ENCODE data around the gene ATP8A2. TPM values are rescaled to one million over a fixed set of nuclear protein-coding genes. Genes with fewer than 3 reads are reported as not detected.
"Not testable (repeated sequence)": the region's sequence is repeated elsewhere in the genome, so short reads cannot be mapped to it uniquely, and the experiment has no call there.

Gene ATP8A2
- total RNA-seq, 5 donors from 2014 or later (not counting 1 experiment from before 2014, with no cell fraction given), result 0.39 to 0.85 (median 0.73) TPM

GRCh38 chr13:25347151-25347550, 24.6 kb upstream of the ATP8A2 start:
- ATAC-seq (replicated peaks in 1 of 4) (no peak), DNase-seq (no peak)
- H3K9me3 ChIP-seq, result no peaks in the 10 kb centered on the region
- no peaks in the 10 kb centered on the region for H3K9me3 Mint-ChIP-seq
- no peak overlapping the region for H3K27ac Mint-ChIP-seq
- no peaks in the 10 kb centered on the region for H3K36me3 ChIP-seq (ENCODE audit: control insufficient read depth in 2 of 2, extremely low read depth in 1 of 2, insufficient read depth in 1 of 2, low read length in 1 of 2)
- no peak overlapping the region for H3K4me3 ChIP-seq (ENCODE audit: control insufficient read depth in 1 of 2, extremely low read depth in 1 of 2, low read length in 1 of 2)
- peaks cover 0 to 1% of the 10 kb centered on the region in 2 donors for H3K27me3 Mint-ChIP-seq
- peaks cover 8% of the 10 kb centered on the region for H3K36me3 Mint-ChIP-seq
- CTCF ChIA-PET, result no interaction called here
- no peaks in the 10 kb centered on the region for H3K4me1 ChIP-seq (ENCODE audit: control insufficient read depth in 1 of 2, extremely low read depth in 1 of 2, insufficient read depth in 2 of 2, low read length in 2 of 2)
- POLR2A ChIA-PET, result no interaction called here
- no peak overlapping the region for H3K4me3 Mint-ChIP-seq
- H3K27ac ChIP-seq (ENCODE audit: low read length), result no peak overlapping the region
- no peaks in the 10 kb centered on the region for H3K4me1 Mint-ChIP-seq
- no peaks in the 10 kb centered on the region for H3K27me3 ChIP-seq (replicated peaks in 1 of 2; ENCODE audit: control insufficient read depth in 2 of 2, extremely low read depth in 1 of 2, insufficient read depth in 2 of 2, low read length in 1 of 2)
- no CpG with 5 or more reads among the region's 2 CpGs for WGBS (ENCODE audit: insufficient coverage)

GRCh38 chr13:25351404-25351803, 20.4 kb upstream of the ATP8A2 start:
- Histone ChIP-seq H3K27ac (ENCODE audit: low read length) (no peak overlapping the region), H3K9me3 (no peaks in the 10 kb centered on the region), H3K36me3 (ENCODE audit: control insufficient read depth in 2 of 2, extremely low read depth in 1 of 2, insufficient read depth in 1 of 2, low read length in 1 of 2) (no peaks in the 10 kb centered on the region), H3K4me1 (ENCODE audit: control insufficient read depth in 1 of 2, extremely low read depth in 1 of 2, insufficient read depth in 2 of 2, low read length in 2 of 2) (no peaks in the 10 kb centered on the region), H3K4me3 (ENCODE audit: control insufficient read depth in 1 of 2, extremely low read depth in 1 of 2, low read length in 1 of 2) (no peak overlapping the region), H3K27me3 (replicated peaks in 1 of 2; ENCODE audit: control insufficient read depth in 2 of 2, extremely low read depth in 1 of 2, insufficient read depth in 2 of 2, low read length in 1 of 2) (peaks cover 0 to 19% of the 10 kb centered on the region in 2 experiments)
- H3K36me3 Mint-ChIP-seq, result no peaks in the 10 kb centered on the region
- ATAC-seq (replicated peaks in 1 of 4) (no peak), DNase-seq (no peak)
- no peak overlapping the region for H3K4me3 Mint-ChIP-seq
- H3K9me3 Mint-ChIP-seq, result no peaks in the 10 kb centered on the region
- peaks cover 22 to 30% of the 10 kb centered on the region in 2 donors for H3K27me3 Mint-ChIP-seq
- no peaks in the 10 kb centered on the region for H3K4me1 Mint-ChIP-seq
- H3K27ac Mint-ChIP-seq, result no peak overlapping the region
- no CpG with 5 or more reads among the region's 1 CpG for WGBS (ENCODE audit: insufficient coverage)
- CTCF ChIA-PET, result interaction anchor here in 1 of 2 donors (0.6 kb wide), 1 partner anchor 709 kb away, joined by 3 read pairs; no protein-coding TSS in a partner anchor
- POLR2A ChIA-PET, result no interaction called here

- peaks cover 24 to 37% of the 10 kb centered on the region in 2 donors for H3K27me3 Mint-ChIP-seq
These were observed 19.5 kb upstream of the ATP8A2 start for GRCh38 chr13:25352230-25352629.

GRCh38 chr13:25352806-25353205, 19.0 kb upstream of the ATP8A2 start:
- H3K27ac Mint-ChIP-seq, result no peak overlapping the region
- no peaks in the 10 kb centered on the region for H3K4me1 ChIP-seq (ENCODE audit: control insufficient read depth in 1 of 2, extremely low read depth in 1 of 2, insufficient read depth in 2 of 2, low read length in 2 of 2)

More at GRCh38 chr13:25352230-25352629, 19.5 kb upstream of the ATP8A2 start:
- ChIA-PET CTCF (no interaction called here), POLR2A (no interaction called here)
- DNase-seq, result no peak
- Histone ChIP-seq H3K36me3 (ENCODE audit: control insufficient read depth in 2 of 2, extremely low read depth in 1 of 2, insufficient read depth in 1 of 2, low read length in 1 of 2) (no peaks in the 10 kb centered on the region), H3K27me3 (replicated peaks in 1 of 2; ENCODE audit: control insufficient read depth in 2 of 2, extremely low read depth in 1 of 2, insufficient read depth in 2 of 2, low read length in 1 of 2) (peaks cover 0 to 19% of the 10 kb centered on the region in 2 experiments), H3K9me3 (no peaks in the 10 kb centered on the region), H3K4me3 (ENCODE audit: control insufficient read depth in 1 of 2, extremely low read depth in 1 of 2, low read length in 1 of 2) (no peak overlapping the region), H3K27ac (ENCODE audit: low read length) (no peak overlapping the region), H3K4me1 (ENCODE audit: control insufficient read depth in 1 of 2, extremely low read depth in 1 of 2, insufficient read depth in 2 of 2, low read length in 2 of 2) (no peaks in the 10 kb centered on the region)
- Mint-ChIP-seq H3K9me3 (no peaks in the 10 kb centered on the region), H3K4me3 (no peak overlapping the region), H3K27ac (no peak overlapping the region), H3K36me3 (no peaks in the 10 kb centered on the region), H3K4me1 (no peaks in the 10 kb centered on the region)
- ATAC-seq (replicated peaks in 1 of 4), result no peak
- 14% methylated on average over 3 of the region's 3 CpGs for WGBS (ENCODE audit: insufficient coverage)

GRCh38 chr13:25353344-25353743, 18.4 kb upstream of the ATP8A2 start:
- no peak for ATAC-seq (replicated peaks in 1 of 4)
- Mint-ChIP-seq H3K27me3 (peaks cover 29 to 40% of the 10 kb centered on the region in 2 donors), H3K4me1 (no peaks in the 10 kb centered on the region), H3K9me3 (no peaks in the 10 kb centered on the region), H3K36me3 (no peaks in the 10 kb centered on the region), H3K27ac (no peak overlapping the region), H3K4me3 (no peak overlapping the region)
- POLR2A ChIA-PET, result no interaction called here
- no peaks in the 10 kb centered on the region for H3K36me3 ChIP-seq (ENCODE audit: control insufficient read depth in 2 of 2, extremely low read depth in 1 of 2, insufficient read depth in 1 of 2, low read length in 1 of 2)
- CTCF ChIA-PET, result no interaction called here
- H3K27me3 ChIP-seq (replicated peaks in 1 of 2; ENCODE audit: control insufficient read depth in 2 of 2, extremely low read depth in 1 of 2, insufficient read depth in 2 of 2, low read length in 1 of 2), result peaks cover 0 to 19% of the 10 kb centered on the region in 2 experiments
- no peak overlapping the region for H3K4me3 ChIP-seq (ENCODE audit: control insufficient read depth in 1 of 2, extremely low read depth in 1 of 2, low read length in 1 of 2)
- H3K9me3 ChIP-seq, result no peaks in the 10 kb centered on the region
- H3K27ac ChIP-seq (ENCODE audit: low read length), result no peak overlapping the region
- 85% methylated on average over 4 of the region's 4 CpGs for WGBS (ENCODE audit: insufficient coverage)
- no peaks in the 10 kb centered on the region for H3K4me1 ChIP-seq (ENCODE audit: control insufficient read depth in 1 of 2, extremely low read depth in 1 of 2, insufficient read depth in 2 of 2, low read length in 2 of 2)
- no peak for DNase-seq

More at GRCh38 chr13:25352806-25353205, 19.0 kb upstream of the ATP8A2 start:
- Mint-ChIP-seq H3K27me3 (peaks cover 24 to 40% of the 10 kb centered on the region in 2 donors), H3K4me1 (no peaks in the 10 kb centered on the region), H3K9me3 (no peaks in the 10 kb centered on the region), H3K36me3 (no peaks in the 10 kb centered on the region), H3K4me3 (no peak overlapping the region)
- CTCF ChIA-PET, result no interaction called here
- POLR2A ChIA-PET, result no interaction called here
- H3K36me3 ChIP-seq (ENCODE audit: control insufficient read depth in 2 of 2, extremely low read depth in 1 of 2, insufficient read depth in 1 of 2, low read length in 1 of 2), result no peaks in the 10 kb centered on the region
- no peak for DNase-seq
- no peak for ATAC-seq (replicated peaks in 1 of 4)
- 75% methylated on average over 2 of the region's 4 CpGs for WGBS (ENCODE audit: insufficient coverage)
- H3K4me3 ChIP-seq (ENCODE audit: control insufficient read depth in 1 of 2, extremely low read depth in 1 of 2, low read length in 1 of 2), result no peak overlapping the region
- no peaks in the 10 kb centered on the region for H3K9me3 ChIP-seq
- H3K27ac ChIP-seq (ENCODE audit: low read length), result no peak overlapping the region
- H3K27me3 ChIP-seq (replicated peaks in 1 of 2; ENCODE audit: control insufficient read depth in 2 of 2, extremely low read depth in 1 of 2, insufficient read depth in 2 of 2, low read length in 1 of 2), result peaks cover 0 to 19% of the 10 kb centered on the region in 2 experiments

DNA sequence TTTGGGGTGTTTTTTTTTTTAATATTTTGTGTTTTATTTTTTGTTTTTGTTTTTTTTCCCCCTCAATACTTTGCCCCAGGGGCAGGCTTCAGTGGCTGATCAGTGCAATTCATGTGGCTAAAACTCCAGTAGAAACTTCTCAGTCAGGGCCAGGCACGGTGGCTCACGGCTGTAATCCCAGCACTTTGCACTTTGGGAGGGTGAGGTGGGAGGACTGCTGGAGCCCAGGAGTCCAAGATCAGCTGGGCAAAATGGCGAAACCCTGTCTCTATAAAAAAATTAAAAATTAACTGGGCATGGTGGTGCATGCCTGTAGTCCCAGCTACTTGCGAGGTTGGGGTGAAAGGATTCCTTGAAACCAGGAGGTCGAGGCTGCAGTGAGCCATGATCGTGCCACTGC, 17.4 kb upstream of the ATP8A2 start:
- no peak overlapping the region for H3K27ac Mint-ChIP-seq
- Histone ChIP-seq H3K4me3 (ENCODE audit: control insufficient read depth in 1 of 2, extremely low read depth in 1 of 2, low read length in 1 of 2) (no peak overlapping the region), H3K9me3 (no peaks in the 10 kb centered on the region), H3K36me3 (ENCODE audit: control insufficient read depth in 2 of 2, extremely low read depth in 1 of 2, insufficient read depth in 1 of 2, low read length in 1 of 2) (no peaks in the 10 kb centered on the region), H3K27ac (ENCODE audit: low read length) (no peak overlapping the region), H3K27me3 (replicated peaks in 1 of 2; ENCODE audit: control insufficient read depth in 2 of 2, extremely low read depth in 1 of 2, insufficient read depth in 2 of 2, low read length in 1 of 2) (peaks cover 0 to 19% of the 10 kb centered on the region in 2 experiments), H3K4me1 (ENCODE audit: control insufficient read depth in 1 of 2, extremely low read depth in 1 of 2, insufficient read depth in 2 of 2, low read length in 2 of 2) (no peaks in the 10 kb centered on the region)
- DNase-seq, result no peak
- ATAC-seq (replicated peaks in 1 of 4), result no peak
- 77% methylated on average over 3 of the region's 6 CpGs for WGBS (ENCODE audit: insufficient coverage)
- no peaks in the 10 kb centered on the region for H3K36me3 Mint-ChIP-seq
- no peaks in the 10 kb centered on the region for H3K9me3 Mint-ChIP-seq
- ChIA-PET CTCF (no interaction called here), POLR2A (no interaction called here)
- H3K4me3 Mint-ChIP-seq, result no peak overlapping the region
- no peaks in the 10 kb centered on the region for H3K4me1 Mint-ChIP-seq
- peaks cover 29 to 40% of the 10 kb centered on the region in 2 donors for H3K27me3 Mint-ChIP-seq

DNA sequence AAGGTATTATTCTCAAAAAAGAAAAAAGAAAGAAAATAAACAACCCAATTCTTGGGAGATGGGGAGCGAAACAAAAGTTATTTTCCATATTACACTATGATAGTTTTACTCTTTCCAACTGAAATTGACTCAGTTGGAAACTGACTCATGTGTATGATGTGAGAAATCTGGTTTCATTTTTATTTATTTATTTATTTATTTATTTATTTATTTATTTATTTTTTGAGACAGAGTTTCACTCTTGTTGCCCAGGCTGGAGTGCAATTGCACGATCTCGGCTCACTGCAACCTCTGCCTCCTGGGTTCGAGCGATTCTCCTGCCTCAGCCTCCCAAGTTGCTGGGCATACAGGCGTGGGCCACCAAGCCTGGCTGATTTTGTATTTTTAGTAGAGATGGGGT, 11.3 kb upstream of the ATP8A2 start:
- H3K4me1 Mint-ChIP-seq; H3K27ac ChIP-seq (ENCODE audit: low read length); H3K36me3 Mint-ChIP-seq; H3K27ac Mint-ChIP-seq; CTCF ChIA-PET; H3K9me3 ChIP-seq; H3K4me3 Mint-ChIP-seq; H3K4me1 ChIP-seq (ENCODE audit: control insufficient read depth in 1 of 2, extremely low read depth in 1 of 2, insufficient read depth in 2 of 2, low read length in 2 of 2); H3K9me3 Mint-ChIP-seq; ATAC-seq (replicated peaks in 1 of 4); H3K4me3 ChIP-seq (ENCODE audit: control insufficient read depth in 1 of 2, extremely low read depth in 1 of 2, low read length in 1 of 2); POLR2A ChIA-PET; DNase-seq; H3K36me3 ChIP-seq (ENCODE audit: control insufficient read depth in 2 of 2, extremely low read depth in 1 of 2, insufficient read depth in 1 of 2, low read length in 1 of 2); H3K27me3 ChIP-seq (replicated peaks in 1 of 2; ENCODE audit: control insufficient read depth in 2 of 2, extremely low read depth in 1 of 2, insufficient read depth in 2 of 2, low read length in 1 of 2): not testable (repeated sequence)
- WGBS (ENCODE audit: insufficient coverage), result 100% methylated on average over 4 of the region's 6 CpGs
- H3K27me3 Mint-ChIP-seq, result peaks cover 20 to 22% of the 10 kb centered on the region in 2 donors
